ENCODE measurements around the gene CEP170.
"Not testable (repeated sequence)": the region's sequence is repeated elsewhere in the genome, so short reads cannot be mapped to it uniquely, and the experiment has no call there.

The CEP170 gene

DNA sequence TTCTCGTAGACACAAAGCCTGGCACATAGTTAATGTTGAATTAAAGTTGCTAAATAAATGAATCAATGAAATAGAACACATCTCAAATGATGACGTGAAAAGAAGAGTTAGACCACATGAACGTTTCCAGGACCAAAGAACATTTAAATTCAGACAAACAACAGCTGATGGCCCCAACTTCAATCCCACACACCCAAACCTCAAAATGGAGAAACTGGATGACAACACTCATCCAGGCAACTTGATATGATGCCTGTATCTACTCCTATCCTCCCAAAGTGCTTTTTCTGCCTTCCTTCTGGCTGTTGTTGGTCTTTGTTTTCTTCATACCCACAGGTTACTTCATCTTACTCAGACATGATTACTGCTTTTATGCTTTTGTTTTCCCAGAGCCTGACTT is 71.9 kb downstream of the CEP170 start:
- DNase-seq (ENCODE audit: low read depth in 1 of 2, low spot score in 1 of 2) = not testable (repeated sequence)

- no peak for DNase-seq (ENCODE audit: low read depth in 1 of 2, low spot score in 1 of 2)
Measured at GRCh38 chr1:243179720-243180119, 75.4 kb downstream of the CEP170 start.

GRCh38 chr1:243177792-243178191 is 77.3 kb downstream of the CEP170 start:
- DNase-seq (ENCODE audit: low read depth in 1 of 2, low spot score in 1 of 2) = not testable (repeated sequence)

GRCh38 chr1:243173758-243174369 is 81.2 kb downstream of the CEP170 start:
- not testable (repeated sequence) for DNase-seq (ENCODE audit: low read depth in 1 of 2, low spot score in 1 of 2)

- not testable (repeated sequence) for DNase-seq (ENCODE audit: low read depth in 1 of 2, low spot score in 1 of 2)
Measured at GRCh38 chr1:243164911-243165310, 90.2 kb downstream of the CEP170 start.

- not testable (repeated sequence) for DNase-seq (ENCODE audit: low read depth in 1 of 2, low spot score in 1 of 2)
Measured at GRCh38 chr1:243150906-243151305, 104.2 kb downstream of the CEP170 start.

DNA sequence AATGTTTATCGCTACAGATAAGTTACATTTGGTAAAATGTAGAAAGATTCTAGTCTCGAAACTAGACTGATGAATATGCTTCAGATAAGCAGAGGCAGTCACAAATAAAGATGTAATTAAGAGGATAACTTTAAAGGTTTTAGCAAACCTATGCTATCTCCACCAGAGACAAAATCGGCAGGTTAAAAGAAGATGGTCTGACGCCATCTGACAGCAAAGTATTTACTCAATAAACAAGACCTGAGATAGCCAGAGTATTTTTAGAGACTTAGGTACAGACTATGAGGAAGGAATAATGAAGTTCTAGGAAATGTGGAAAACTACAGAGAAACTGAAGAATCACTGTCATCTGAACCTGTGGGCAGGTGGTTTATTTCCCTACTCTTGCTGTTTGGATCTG is 106.0 kb downstream of the CEP170 start:
- not testable (repeated sequence) for DNase-seq (ENCODE audit: low read depth in 1 of 2, low spot score in 1 of 2)

- not testable (repeated sequence) for DNase-seq (ENCODE audit: low read depth in 1 of 2, low spot score in 1 of 2)
Measured at GRCh38 chr1:243147351-243147750, 107.7 kb downstream of the CEP170 start.

- DNase-seq (ENCODE audit: low read depth in 1 of 2, low spot score in 1 of 2) = not testable (repeated sequence)
Measured at GRCh38 chr1:243140498-243140897, 114.6 kb downstream of the CEP170 start.

DNA sequence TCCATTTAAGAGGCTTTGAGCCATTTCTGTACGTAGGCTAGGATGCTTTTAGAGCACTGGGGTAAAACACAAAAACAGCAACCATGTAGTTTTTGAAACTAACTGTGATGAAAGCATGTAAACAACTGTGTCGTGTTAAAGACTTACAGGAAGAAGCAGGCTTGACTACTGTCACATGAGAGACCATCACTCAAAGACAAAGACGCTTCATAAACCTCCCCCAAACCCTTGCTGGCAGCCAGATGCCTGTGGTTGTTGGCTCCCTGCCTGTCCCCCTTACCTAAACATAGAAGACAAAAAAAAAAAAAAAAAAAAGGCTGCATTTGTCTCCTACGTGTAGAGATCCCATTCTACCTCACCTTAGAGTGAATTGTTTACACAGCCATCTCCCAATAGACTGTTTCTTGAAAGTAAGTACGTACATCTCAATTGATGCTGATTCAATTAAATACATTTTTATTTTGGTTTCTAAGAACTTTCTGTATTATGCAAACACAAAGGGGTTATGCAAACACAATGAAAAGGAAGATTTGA is 132.1 kb downstream of the CEP170 start:
- not testable (repeated sequence) for DNase-seq (ENCODE audit: low read depth in 1 of 2, low spot score in 1 of 2)

DNA sequence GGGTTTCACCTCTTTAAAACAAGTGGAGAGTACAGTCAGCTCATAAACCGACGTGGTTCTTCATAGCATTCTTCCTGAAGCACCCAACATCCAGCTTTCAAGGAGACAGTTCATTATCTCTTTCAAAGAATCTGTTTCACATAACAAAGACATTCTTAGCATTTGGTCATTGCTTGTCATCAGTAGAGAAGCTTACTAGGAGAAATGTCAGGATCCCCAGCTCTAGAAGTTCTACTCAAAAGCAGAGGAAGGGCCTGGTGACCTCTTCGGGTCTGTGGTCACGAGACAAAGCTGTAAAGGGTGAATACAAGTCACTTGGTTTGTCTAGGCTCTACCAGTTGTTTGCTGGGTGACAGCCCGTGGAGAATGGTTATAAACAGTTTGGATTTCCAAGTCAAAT is 133.1 kb downstream of the CEP170 start:
- DNase-seq (ENCODE audit: low read depth in 1 of 2, low spot score in 1 of 2) = not testable (repeated sequence)

DNA sequence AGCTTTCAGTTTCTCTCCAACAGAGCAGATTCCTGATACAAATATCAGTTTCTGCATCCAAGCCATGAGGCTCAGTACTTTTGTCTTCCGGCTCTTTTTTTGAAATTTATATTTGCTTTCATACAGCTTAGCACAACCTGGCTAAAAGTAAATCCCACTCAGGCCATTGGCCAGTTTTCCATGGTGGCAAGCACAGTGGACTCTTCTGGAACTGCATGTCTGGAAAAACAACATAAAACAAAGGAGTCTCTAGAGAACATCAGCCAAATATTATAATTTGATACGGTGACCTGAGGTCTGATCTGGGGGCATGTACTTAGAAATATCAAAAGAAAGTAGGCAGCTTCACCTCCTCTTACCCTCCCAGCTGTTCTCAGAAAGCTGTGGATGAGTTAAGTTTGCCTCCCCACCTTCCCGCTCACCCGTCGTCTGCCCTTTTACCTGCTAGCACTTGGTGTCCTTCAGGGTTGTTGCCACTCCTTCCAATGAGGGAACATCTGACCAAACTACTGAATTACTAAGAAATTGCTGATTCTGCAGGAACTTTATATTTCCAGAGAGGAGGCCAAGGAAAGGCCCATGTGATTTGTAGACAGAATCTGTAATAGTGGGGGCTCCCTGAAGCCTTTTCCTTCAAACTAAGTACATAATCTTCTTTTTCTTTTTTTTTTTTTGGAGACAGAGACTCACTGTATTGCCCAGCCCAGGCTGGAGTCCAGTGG is 136.3 kb downstream of the CEP170 start:
- not testable (repeated sequence) for DNase-seq (ENCODE audit: low read depth in 1 of 2, low spot score in 1 of 2)

- DNase-seq (ENCODE audit: low read depth in 1 of 2, low spot score in 1 of 2) = not testable (repeated sequence)
Measured at GRCh38 chr1:243116187-243116586, 138.9 kb downstream of the CEP170 start.

GRCh38 chr1:243114769-243115168 is 140.3 kb downstream of the CEP170 start:
- DNase-seq (ENCODE audit: low read depth in 1 of 2, low spot score in 1 of 2) = not testable (repeated sequence)

DNA sequence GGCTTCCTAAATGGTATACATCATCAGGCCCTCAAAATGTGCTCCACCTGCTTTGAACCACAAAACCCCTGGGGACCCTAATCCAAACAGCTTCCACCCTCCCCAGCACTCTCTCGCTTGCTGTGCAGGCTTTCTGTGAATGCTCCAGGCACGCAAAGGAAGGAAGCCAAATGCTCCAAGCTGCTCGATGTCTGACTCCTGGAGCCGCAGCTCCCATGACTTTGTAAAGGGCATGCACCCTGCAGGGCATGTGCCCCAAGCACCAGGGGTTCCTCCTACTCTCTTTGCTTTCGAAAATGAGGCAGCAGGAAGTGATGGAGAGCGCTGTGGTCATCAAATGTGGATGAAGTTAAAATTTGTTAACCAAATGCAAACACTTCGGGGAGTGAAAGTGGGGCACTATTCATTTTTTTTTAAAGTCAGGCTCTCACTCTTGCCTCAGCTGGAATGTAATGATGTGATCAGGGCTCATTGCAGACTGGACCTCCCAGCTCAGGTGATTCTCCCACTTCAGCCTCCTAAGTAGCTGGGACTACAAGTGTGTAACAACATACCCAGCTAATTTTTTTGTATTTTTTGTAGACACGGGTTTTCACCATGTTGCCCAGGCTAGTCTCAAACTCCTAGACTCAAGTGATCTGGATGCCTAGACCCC is 140.9 kb downstream of the CEP170 start:
- not testable (repeated sequence) for DNase-seq (ENCODE audit: low read depth in 1 of 2, low spot score in 1 of 2)

DNA sequence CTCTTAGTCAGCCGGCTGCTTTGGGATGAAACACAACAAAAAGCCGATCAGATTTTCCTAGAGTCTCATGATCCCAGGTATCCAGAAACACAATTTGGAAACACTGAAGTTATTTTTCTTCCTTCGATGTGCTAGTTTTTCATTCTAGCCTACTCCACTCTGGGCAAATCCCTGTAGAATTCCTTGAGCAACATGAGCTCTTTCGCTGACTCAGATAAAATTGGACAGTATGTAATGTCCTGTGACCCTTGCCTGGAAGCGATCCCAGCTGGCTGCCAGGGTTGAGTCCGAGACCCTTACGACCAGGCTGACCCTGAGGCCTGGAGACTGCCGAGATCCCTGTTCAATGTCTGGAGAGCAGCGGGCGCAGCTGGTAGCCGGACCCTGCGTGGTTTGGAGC is 147.9 kb downstream of the CEP170 start:
- DNase-seq (ENCODE audit: low read depth in 1 of 2, low spot score in 1 of 2) = not testable (repeated sequence)

DNA sequence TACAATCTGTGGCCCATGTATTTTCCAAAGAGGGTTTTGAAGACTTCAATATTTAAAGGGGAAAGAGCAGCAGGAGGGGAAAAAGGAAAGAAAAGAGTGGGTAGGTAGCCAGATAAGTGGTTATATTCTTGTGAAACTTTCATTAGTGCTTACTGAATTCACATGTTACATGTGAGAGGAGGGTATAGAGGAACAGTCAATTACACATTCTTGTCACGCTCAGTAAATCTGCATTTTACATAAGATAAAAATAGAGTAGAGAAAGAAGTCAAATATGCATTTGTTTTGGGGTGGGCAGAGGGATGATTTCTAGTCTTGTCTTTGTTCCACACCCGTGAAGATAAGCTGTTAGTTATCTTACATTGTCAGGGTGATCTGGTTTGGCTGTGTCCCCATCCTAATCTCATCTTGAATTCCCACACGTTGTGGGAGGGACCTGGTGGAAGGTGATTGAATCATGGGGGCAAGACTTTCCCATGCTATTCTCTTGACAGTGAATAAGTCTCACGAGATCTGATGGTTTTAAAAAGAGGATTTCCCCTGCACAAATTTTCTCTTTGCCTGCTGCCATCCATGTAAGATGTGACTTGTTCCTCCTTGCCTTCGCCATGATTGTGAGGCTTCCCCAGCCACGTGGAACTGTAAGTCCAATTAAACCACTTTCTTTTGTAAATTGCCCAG is 149.3 kb downstream of the CEP170 start:
- DNase-seq (ENCODE audit: low read depth in 1 of 2, low spot score in 1 of 2) = not testable (repeated sequence)

- not testable (repeated sequence) for DNase-seq (ENCODE audit: low read depth in 1 of 2, low spot score in 1 of 2)
Measured at GRCh38 chr1:243105104-243105503, 150.0 kb downstream of the CEP170 start.

DNA sequence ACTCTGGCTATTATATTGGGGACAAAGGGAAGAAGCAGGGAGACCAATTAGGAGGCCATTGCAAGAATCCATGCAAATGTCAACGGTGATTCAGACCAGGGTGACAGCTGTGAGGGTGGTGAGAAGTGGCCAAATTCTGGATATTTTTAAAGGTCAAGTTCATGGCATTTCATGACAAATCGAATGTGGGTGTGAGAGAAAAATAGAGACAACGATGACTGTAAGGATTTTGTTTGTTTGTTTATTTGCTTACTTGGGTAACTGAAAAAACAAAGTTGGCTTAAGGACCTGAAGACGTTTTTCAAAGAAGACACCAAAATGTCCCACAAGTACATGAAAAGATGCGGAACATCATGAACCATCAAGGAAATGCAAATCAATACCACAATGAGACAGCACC is 150.6 kb downstream of the CEP170 start:
- DNase-seq (ENCODE audit: low read depth in 1 of 2, low spot score in 1 of 2) = not testable (repeated sequence)

- DNase-seq (ENCODE audit: low read depth in 1 of 2, low spot score in 1 of 2) = peak; percentile 8 to 58
Measured at GRCh38 chr1:243101551-243102050, 153.5 kb downstream of the CEP170 start.

GRCh38 chr1:243087368-243087767 is 167.7 kb downstream of the CEP170 start:
- not testable (repeated sequence) for DNase-seq (ENCODE audit: low read depth in 1 of 2, low spot score in 1 of 2)
